ENCODE measurements around the gene FKBP2.

FKBP2 gene

GRCh38 chr11:64219755-64220154, 21.1 kb upstream of the FKBP2 start:
- no peak for DNase-seq

- DNase-seq, result no peak
Observed at GRCh38 chr11:64220271-64220670, 20.6 kb upstream of the FKBP2 start.

GRCh38 chr11:64220798-64221197, 20.1 kb upstream of the FKBP2 start:
- no peak for DNase-seq

GRCh38 chr11:64222651-64223000, 18.3 kb upstream of the FKBP2 start:
- no peak for DNase-seq

GRCh38 chr11:64223001-64223651, 17.8 kb upstream of the FKBP2 start:
- DNase-seq, result no peak

- DNase-seq, result no peak
Observed at GRCh38 chr11:64224151-64224890, 16.6 kb upstream of the FKBP2 start.

- no peak for DNase-seq
Observed at GRCh38 chr11:64224891-64225607, 15.8 kb upstream of the FKBP2 start.

- peak; percentile 83 for DNase-seq
Observed at GRCh38 chr11:64225608-64226506, 15.0 kb upstream of the FKBP2 start, which contains the start of the genes NUDT22 and TRPT1. NUDT22 (plus strand) TSS chr11:64226274; CDS start chr11:64226653, 379 bp downstream. TRPT1 (minus strand) TSS chr11:64226186; CDS start chr11:64225860, 326 bp downstream.

- no peak for DNase-seq
Observed at GRCh38 chr11:64226507-64227051, 14.3 kb upstream of the FKBP2 start.

GRCh38 chr11:64227405-64227956, 13.4 kb upstream of the FKBP2 start:
- DNase-seq, result no peak

GRCh38 chr11:64229090-64229743, 11.7 kb upstream of the FKBP2 start:
- no peak for DNase-seq

- no peak for DNase-seq
Observed at GRCh38 chr11:64229744-64230170, 11.1 kb upstream of the FKBP2 start.

GRCh38 chr11:64230171-64230984, 10.5 kb upstream of the FKBP2 start, which contains the start of gene DNAJC4:
DNAJC4 (plus strand) TSS chr11:64230548; CDS start chr11:64230855, 307 bp downstream.
- DNase-seq, result peak; percentile 87

GRCh38 chr11:64230985-64231365, 9.9 kb upstream of the FKBP2 start:
- no peak for DNase-seq

- DNase-seq, result no peak
Observed at GRCh38 chr11:64231546-64231945, 9.3 kb upstream of the FKBP2 start.

GRCh38 chr11:64232182-64232966, 8.5 kb upstream of the FKBP2 start:
- no peak for DNase-seq

- no peak for DNase-seq
Observed at GRCh38 chr11:64232967-64233315, 8.0 kb upstream of the FKBP2 start.

- peak; percentile 65 for DNase-seq
Observed at GRCh38 chr11:64233913-64234586, 6.8 kb upstream of the FKBP2 start, which contains the start of gene VEGFB. VEGFB (plus strand) TSS chr11:64234584; CDS start chr11:64234834, 250 bp downstream.
